Stimulated activated naive CD4-positive, alpha-beta T cell (primary cell): Measurements from ENCODE around the gene GNAO1.

Experiments used
- DNase-seq, 6 experiments: peaks; one replicate each; lab custom pipeline; 2025; lab: John Stamatoyannopoulos, UW

The GNAO1 gene

GRCh38 chr16:56336071-56336688 is 144.9 kb downstream of the GNAO1 start:
- DNase-seq: no peak

DNA sequence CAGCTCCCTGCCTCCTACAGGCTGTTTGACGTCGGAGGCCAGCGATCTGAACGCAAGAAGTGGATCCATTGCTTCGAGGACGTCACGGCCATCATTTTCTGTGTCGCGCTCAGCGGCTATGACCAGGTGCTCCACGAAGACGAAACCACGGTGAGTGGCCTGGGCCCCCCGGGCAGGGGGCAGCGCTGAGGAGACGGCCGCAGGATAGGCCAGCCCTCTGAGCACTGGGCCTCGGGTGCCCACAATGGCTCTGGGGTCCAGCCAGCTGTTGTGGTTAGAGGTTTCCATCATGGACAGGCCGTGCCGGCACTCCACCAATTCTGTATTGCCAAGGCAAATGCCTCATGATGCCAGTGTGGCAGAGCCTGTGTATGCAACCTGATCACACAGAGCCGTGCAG is 145.4 kb downstream of the GNAO1 start:
- no peak for DNase-seq

DNA sequence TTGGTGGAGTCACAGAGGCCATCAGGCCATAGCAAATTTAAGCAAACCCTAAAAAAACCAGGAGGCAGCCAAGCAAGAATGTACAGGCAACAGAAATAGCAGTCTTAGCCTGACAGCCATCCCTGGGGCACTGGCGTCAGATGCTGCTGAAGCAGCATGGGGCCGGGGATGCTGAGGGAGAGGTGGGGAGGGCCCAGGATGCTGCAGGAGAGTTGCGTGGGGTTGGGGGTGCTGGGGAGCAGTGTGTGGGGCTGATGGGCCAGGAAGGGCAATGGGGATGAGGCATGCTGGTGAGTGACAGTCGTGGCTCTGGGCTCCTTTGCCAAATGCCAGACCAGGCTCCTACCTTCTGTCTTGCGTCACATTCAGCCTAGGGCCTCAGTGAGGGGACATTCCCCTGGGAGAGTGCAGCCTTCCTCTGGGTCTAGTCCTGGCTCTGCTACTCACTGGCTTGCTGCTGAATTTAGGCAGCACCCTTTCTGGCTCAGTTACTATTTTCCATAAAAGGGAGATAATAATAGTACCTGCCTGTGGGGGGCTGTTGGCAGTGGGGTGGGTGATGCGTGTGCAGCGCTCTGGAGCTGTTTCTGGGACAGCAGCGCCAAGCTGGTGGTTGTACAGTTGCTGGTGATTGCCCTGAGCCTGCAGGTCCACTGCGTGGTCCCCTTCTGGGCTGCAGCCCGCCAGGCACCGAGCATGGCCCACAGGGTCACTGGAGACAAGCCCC is 146.0 kb downstream of the GNAO1 start:
- no peak for DNase-seq

DNA sequence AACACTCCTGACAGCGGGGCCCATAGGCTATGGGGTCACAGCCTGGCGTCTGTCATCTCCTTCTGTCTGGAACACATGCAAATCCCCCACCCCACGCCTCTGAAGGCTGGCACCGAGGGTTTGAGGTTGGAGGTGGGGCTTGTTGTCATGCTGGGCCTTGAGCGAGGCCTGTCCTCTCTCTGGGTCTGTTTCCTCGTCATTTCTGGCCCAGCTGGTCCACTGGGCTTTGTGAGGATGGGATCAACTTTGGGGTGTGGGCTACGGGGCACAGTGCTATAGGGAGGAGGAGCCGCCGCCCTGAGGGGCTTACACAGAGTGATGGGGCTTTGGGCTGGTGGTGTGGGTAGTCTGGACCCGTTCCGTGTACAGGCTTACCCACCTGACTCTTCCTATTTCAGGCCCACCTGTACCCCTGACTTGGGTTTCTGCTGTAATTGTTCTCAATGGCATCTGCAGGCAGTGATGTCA is 146.6 kb downstream of the GNAO1 start:
- no peak for DNase-seq

GRCh38 chr16:56338566-56339318 is 147.5 kb downstream of the GNAO1 start:
- DNase-seq: no peak

GRCh38 chr16:56339431-56340195 is 148.3 kb downstream of the GNAO1 start:
- no peak for DNase-seq

DNA sequence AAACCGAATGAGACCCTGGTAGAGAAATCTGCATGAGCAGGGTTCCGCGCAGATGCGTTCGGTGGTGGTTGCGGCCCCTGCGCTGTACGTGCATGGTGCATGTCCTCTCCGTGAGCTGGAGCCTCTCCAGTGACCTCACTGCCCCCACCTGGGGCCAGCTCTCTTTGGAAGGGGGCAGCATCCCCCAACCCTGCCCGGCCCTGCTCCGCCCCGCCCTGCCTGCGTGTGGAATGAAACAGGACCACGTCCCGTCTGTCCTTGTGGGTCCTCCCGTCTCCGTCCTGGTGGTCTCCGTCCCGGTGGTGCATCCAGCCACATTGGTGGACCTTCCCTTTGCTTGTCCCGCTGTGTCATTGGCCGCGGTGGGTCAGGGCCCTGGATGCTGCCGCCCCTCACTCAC is 149.1 kb downstream of the GNAO1 start:
- DNase-seq: no peak

GRCh38 chr16:56340864-56341365 is 149.6 kb downstream of the GNAO1 start:
- DNase-seq: no peak

- DNase-seq: no peak
Observed at GRCh38 chr16:56341656-56342399, 150.5 kb downstream of the GNAO1 start.

GRCh38 chr16:56343661-56344517 is 152.6 kb downstream of the GNAO1 start:
- DNase-seq: no peak

GRCh38 chr16:56344518-56345405 is 153.5 kb downstream of the GNAO1 start:
- DNase-seq: no peak

GRCh38 chr16:56345406-56346050 is 154.2 kb downstream of the GNAO1 start:
- DNase-seq: no peak

DNA sequence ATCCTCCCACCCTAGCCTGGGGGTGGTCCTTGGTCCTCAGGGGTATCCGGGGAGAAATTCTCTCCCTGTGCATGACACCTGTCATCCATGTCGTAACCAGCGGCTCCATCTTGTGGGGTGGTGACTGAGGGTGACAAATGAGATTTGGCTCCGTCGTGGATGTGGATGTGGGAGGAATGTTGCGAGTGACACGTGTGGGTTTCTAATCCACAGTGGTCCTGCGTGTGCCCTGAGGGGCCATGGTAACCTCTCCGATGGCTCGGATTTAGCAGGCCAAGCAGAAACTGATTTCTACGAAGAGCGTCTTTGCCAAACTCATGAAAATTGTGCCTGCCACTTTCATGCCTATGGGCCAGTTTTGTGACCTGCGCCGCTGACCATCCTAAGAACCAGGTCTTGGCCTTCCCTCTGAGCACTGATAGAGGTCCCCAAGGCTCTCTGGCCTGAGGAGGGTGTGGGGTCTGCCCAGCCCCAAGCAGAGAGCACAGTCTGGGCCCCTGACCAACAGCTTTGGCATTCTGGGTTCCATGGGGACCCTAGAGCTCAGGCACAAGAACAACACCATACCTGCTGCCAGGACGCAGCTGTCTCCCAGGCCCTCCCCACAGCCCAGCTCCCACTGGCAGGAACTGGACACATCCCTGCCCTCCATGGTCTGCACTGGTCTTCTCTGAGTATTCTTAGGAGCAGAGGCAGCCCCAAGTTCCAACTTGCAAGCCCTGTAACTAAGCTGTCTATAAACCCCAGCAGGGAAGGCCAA is 155.0 kb downstream of the GNAO1 start:
- DNase-seq: no peak

- no peak for DNase-seq
Observed at GRCh38 chr16:56347166-56347565, 155.9 kb downstream of the GNAO1 start.

GRCh38 chr16:56347670-56348069 is 156.4 kb downstream of the GNAO1 start:
- no peak for DNase-seq

GRCh38 chr16:56348168-56349085 is 157.1 kb downstream of the GNAO1 start:
- no peak for DNase-seq

- DNase-seq: no peak
Observed at GRCh38 chr16:56349086-56349415, 157.8 kb downstream of the GNAO1 start.
